Stimulated activated CD8-positive, alpha-beta memory T cell treated with anti-CD3 and anti-CD28 coated beads, Interleukin-4, amount 100 ng/mL, for 48 hours (primary cell): ENCODE measurements around the gene LARGE2.

Experiments used
- DNase-seq: peaks from one replicate; pipeline ENCODE4 v3.0.0-alpha.2; 2020

LARGE2 gene

GRCh38 chr11:45974806-45975205, 52.4 kb downstream of the LARGE2 start:
- no peak for DNase-seq
